PC-3 (cell line): ENCODE data around the gene ITGAL. TPM values are rescaled to one million over a fixed set of nuclear protein-coding genes. Genes with fewer than 3 reads are reported as not detected.
A peak's percentile ranks its signal among the peaks of the same experiment; 100 is the strongest.

Experiments used
- ATAC-seq: fragments of 200-7000 bp; cut with Tn5 transposase; 2 replicates; pipeline ENCODE4 v1.9.1; 2020; ENCODE audit warnings: mild to moderate bottlenecking, moderate library complexity
- BruUV-seq: library from RNA; stranded (reverse); fragments of 400-500 nt; replicated peaks from 2 replicates; lab custom pipeline; 2021; lab: Mats Ljungman, UMichigan
- CTCF ChIA-PET: fragments of 300-600 bp; sonication (Branson Sonifier 250); formaldehyde crosslinking; loops from one replicate; lab custom pipeline; 2022; ENCODE audit warnings: antibody characterized with exemption; lab: Charles Lee
- POLR2A ChIA-PET: fragments of 300-600 bp; sonication (Branson Sonifier 250); formaldehyde crosslinking; loops from one replicate; lab custom pipeline; 2022; ENCODE audit warnings: antibody characterized with exemption; ENCODE audit not compliant: unreplicated experiment; lab: Charles Lee
- DNase-seq: peaks from one replicate; pipeline ENCODE4 v3.0.0-alpha.2; 2015
- H2AFZ ChIP-seq: fragments of 300-600 bp; sonication (generic); 2 replicates; pipeline ENCODE4 v1.6.0; 2016; ENCODE audit warnings: antibody characterized with exemption, low read length
- H3F3A ChIP-seq: fragments of 300-600 bp; sonication (generic); one replicate; pipeline ENCODE4 v1.6.0; 2017; ENCODE audit warnings: antibody characterized with exemption, low read length, control low read depth, mild to moderate bottlenecking; ENCODE audit not compliant: unreplicated experiment
- H3K27ac ChIP-seq: fragments of 300-600 bp; sonication (generic); 2 replicates; pipeline ENCODE4 v1.5.1; 2016; ENCODE audit warnings: mild to moderate bottlenecking, low read length
- H3K27me3 ChIP-seq: fragments of 300-600 bp; sonication (generic); 2 replicates; pipeline ENCODE4 v1.6.1; 2016; ENCODE audit warnings: low read length, mixed read lengths
- H3K36me3 ChIP-seq: fragments of 300-600 bp; sonication (generic); 2 replicates; pipeline ENCODE4 v1.6.1; 2016; ENCODE audit warnings: low read depth, mixed run types, low read length, mixed read lengths
- H3K4me1 ChIP-seq: fragments of 300-600 bp; sonication (generic); 2 replicates; pipeline ENCODE4 v1.5.1; 2016; ENCODE audit warnings: low read length; ENCODE audit not compliant: insufficient read depth
- H3K4me2 ChIP-seq: fragments of 300-600 bp; sonication (generic); 2 replicates; pipeline ENCODE4 v1.6.0; 2016; ENCODE audit warnings: low read length
- H3K4me3 ChIP-seq: fragments of 300-600 bp; sonication (generic); 2 replicates; pipeline ENCODE4 v1.5.1; 2016; ENCODE audit warnings: mild to moderate bottlenecking, low read length, mixed read lengths
- H3K79me2 ChIP-seq: fragments of 300-600 bp; sonication (generic); 2 replicates; pipeline ENCODE4 v1.6.1; 2017; ENCODE audit warnings: low read length, mixed read lengths
- H3K9ac ChIP-seq: fragments of 300-600 bp; sonication (generic); 2 replicates; pipeline ENCODE4 v1.6.0; 2016; ENCODE audit warnings: mild to moderate bottlenecking, low read length
- H3K9me2 ChIP-seq: fragments of 300-600 bp; sonication (generic); replicated peaks from 2 replicates; pipeline ENCODE4 v1.6.1; 2016; ENCODE audit warnings: mixed run types, low read length, mixed read lengths
- H3K9me3 ChIP-seq: fragments of 300-600 bp; sonication (generic); 2 replicates; pipeline ENCODE4 v1.6.1; 2016; ENCODE audit warnings: low read length, mixed read lengths
- H4K20me1 ChIP-seq: fragments of 300-600 bp; sonication (generic); 2 replicates; pipeline ENCODE4 v1.6.1; 2016; ENCODE audit warnings: low read length, mixed read lengths
- EZH2 ChIP-seq: fragments of 300-600 bp; sonication (generic); IDR thresholded peaks from one replicate; pipeline ENCODE4 v1.6.1; 2017; ENCODE audit warnings: antibody characterized with exemption, mild to moderate bottlenecking, low read length; ENCODE audit not compliant: unreplicated experiment
- EZH2phosphoT487 ChIP-seq: fragments of 300-600 bp; sonication (generic); IDR thresholded peaks from 2 replicates; pipeline ENCODE4 v1.6.1; 2018; ENCODE audit warnings: mild to moderate bottlenecking, antibody characterized with exemption, low read length, borderline replicate concordance
- intact Hi-C: fragments of 100-400 bp; cut with micrococcal nuclease; formaldehyde crosslinking; loops from 2 replicates; pipeline ENCODE4 v1.9.0; 2023
- total RNA-seq: library from RNA; depleted of rRNA; stranded (reverse); fragments of >200 nt; gene quantifications from 2 replicates; pipeline ENCODE4 v1.2.3, GENCODE V29; 2014
- TF ChIP-seq, protein P1 (sequence below): fragments of 300-600 bp; sonication (generic); conservative IDR thresholded peaks from 2 replicates; pipeline ENCODE4 v1.5.1; 2017; ENCODE audit warnings: antibody characterized with exemption, low read depth, mild to moderate bottlenecking, low read length

ITGAL gene
- total RNA-seq, 1 experiment from 2014 or later, result not detected

DNA sequence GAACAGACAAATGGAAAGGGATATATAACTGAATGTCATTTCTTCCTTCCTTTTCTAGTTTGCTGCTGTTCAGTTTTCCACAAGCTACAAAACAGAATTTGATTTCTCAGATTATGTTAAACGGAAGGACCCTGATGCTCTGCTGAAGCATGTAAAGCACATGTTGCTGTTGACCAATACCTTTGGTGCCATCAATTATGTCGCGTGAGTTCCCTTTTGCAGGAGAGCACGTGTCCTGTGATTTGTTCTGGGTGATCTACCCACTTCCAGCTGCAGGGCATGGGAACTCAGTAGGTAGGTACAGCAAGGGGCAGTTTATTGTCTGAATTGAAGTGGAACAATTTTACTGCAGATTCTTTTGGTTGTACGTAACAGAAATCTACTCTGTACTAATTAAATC lies 8.8 kb downstream of the ITGAL start:
- ATAC-seq (no peak), DNase-seq (no peak)
- H3K4me1 ChIP-seq, result no peaks in the 10 kb centered on the region
- intact Hi-C loops, result no loop called here
- no peaks in the 10 kb centered on the region for H3K79me2 ChIP-seq
- no TSS peak for BruUV-seq
- H3K9me3 ChIP-seq, result no peaks in the 10 kb centered on the region
- TF ChIP-seq, protein P1, sequence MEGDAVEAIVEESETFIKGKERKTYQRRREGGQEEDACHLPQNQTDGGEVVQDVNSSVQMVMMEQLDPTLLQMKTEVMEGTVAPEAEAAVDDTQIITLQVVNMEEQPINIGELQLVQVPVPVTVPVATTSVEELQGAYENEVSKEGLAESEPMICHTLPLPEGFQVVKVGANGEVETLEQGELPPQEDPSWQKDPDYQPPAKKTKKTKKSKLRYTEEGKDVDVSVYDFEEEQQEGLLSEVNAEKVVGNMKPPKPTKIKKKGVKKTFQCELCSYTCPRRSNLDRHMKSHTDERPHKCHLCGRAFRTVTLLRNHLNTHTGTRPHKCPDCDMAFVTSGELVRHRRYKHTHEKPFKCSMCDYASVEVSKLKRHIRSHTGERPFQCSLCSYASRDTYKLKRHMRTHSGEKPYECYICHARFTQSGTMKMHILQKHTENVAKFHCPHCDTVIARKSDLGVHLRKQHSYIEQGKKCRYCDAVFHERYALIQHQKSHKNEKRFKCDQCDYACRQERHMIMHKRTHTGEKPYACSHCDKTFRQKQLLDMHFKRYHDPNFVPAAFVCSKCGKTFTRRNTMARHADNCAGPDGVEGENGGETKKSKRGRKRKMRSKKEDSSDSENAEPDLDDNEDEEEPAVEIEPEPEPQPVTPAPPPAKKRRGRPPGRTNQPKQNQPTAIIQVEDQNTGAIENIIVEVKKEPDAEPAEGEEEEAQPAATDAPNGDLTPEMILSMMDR, result no peak
- no peak for TF ChIP-seq EZH2
- TF ChIP-seq EZH2phosphoT487, result no peak
- H3K4me3 ChIP-seq, result no peak overlapping the region
- H3K9me2 ChIP-seq, result no peaks in the 10 kb centered on the region
- no peaks in the 10 kb centered on the region for H3F3A ChIP-seq
- H2AFZ ChIP-seq, result no peak overlapping the region
- ChIA-PET CTCF (no interaction called here), POLR2A (no interaction called here)
- H3K36me3 ChIP-seq, result no peaks in the 10 kb centered on the region
- no peaks in the 10 kb centered on the region for H3K27me3 ChIP-seq
- H3K4me2 ChIP-seq, result no peak overlapping the region
- H3K9ac ChIP-seq, result no peak overlapping the region
- H3K27ac ChIP-seq, result no peak overlapping the region
- no peaks in the 10 kb centered on the region for H4K20me1 ChIP-seq

DNA sequence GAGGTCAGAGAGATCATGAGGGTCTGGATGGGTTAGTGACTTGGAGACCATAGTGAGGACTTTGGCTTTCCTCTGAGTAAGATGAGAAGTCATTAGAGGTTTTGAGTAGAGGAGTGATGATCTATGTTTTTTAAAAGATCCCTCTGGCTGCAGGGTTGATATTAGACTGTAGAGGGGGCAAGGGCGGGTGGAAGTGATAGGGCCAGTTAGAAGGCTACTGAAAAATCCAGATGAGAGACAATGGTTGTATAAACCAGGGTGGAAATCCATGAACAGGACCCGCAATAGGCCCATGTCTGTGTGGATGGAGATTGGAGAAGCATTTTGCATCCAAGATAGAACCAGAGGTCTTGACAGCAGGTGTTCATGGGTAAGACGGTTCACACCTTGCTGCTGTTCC lies 9.8 kb downstream of the ITGAL start:
- Histone ChIP-seq H3K27ac (no peak overlapping the region), H3K9me3 (no peaks in the 10 kb centered on the region), H3K9me2 (no peaks in the 10 kb centered on the region), H3K36me3 (no peaks in the 10 kb centered on the region), H3K4me3 (no peak overlapping the region), H3K79me2 (no peaks in the 10 kb centered on the region), H3F3A (no peaks in the 10 kb centered on the region), H3K9ac (no peak overlapping the region), H3K4me1 (no peaks in the 10 kb centered on the region), H4K20me1 (no peaks in the 10 kb centered on the region), H3K4me2 (no peak overlapping the region), H2AFZ (no peak overlapping the region), H3K27me3 (no peaks in the 10 kb centered on the region)
- no peak for DNase-seq
- ChIA-PET POLR2A (no interaction called here), CTCF (no interaction called here)
- no peak for ATAC-seq
- TF ChIP-seq EZH2, result no peak
- TF ChIP-seq, protein P1, result peak; percentile 40; the same call in 1 of the 2 replicates
- TF ChIP-seq EZH2phosphoT487, result no peak
- BruUV-seq, result no TSS peak
- intact Hi-C loops, result no loop called here

DNA sequence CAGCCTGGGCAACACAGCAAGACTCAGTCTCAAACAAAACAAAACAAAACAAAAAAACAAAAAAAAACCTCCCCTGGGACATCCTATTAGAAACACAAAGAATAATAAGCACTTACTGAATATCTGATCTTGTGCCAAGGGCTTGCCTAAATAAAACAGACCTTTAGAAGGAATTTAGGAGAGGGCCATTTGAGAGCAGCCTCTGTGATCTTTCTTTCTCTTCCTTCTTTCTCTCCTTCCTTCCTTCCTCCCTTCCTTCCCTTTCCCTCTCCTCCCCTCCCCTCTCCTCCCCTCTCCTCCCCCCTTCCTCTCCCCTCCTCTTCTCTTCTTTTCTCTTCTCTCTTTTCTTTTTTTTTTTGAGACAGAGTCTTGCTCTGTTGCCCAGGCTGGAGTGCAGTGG lies 12.3 kb downstream of the ITGAL start:
- Histone ChIP-seq H4K20me1 (no peaks in the 10 kb centered on the region), H3K36me3 (no peaks in the 10 kb centered on the region), H3K27ac (no peak overlapping the region), H3K9ac (no peak overlapping the region), H3K9me3 (no peaks in the 10 kb centered on the region), H2AFZ (no peak overlapping the region), H3F3A (no peaks in the 10 kb centered on the region), H3K4me1 (no peaks in the 10 kb centered on the region), H3K79me2 (no peaks in the 10 kb centered on the region), H3K27me3 (no peaks in the 10 kb centered on the region), H3K9me2 (no peaks in the 10 kb centered on the region), H3K4me2 (no peak overlapping the region), H3K4me3 (no peak overlapping the region)
- intact Hi-C loops, result no loop called here
- ATAC-seq (no peak), DNase-seq (no peak)
- ChIA-PET CTCF (interaction anchor here (0.7 kb wide), 1 partner anchor 55 kb away, joined by 3 read pairs; the partner anchor contains the start of gene DCTPP1), POLR2A (no interaction called here)
- no peak for TF ChIP-seq EZH2phosphoT487
- TF ChIP-seq, protein P1, result no peak
- no peak for TF ChIP-seq EZH2
- BruUV-seq, result no TSS peak
